HepG2 (cell line): Measurements from ENCODE around the gene GCN1. TPM values are rescaled to one million over a fixed set of nuclear protein-coding genes. Genes with fewer than 3 reads are reported as not detected.
A peak's percentile ranks its signal among the peaks of the same experiment; 100 is the strongest.

Source experiments
- ATAC-seq: fragments of 200-7000 bp; cut with Tn5 transposase; 3 replicates; pipeline ENCODE4 v1.9.1; 2020; ENCODE audit warnings: mild to moderate bottlenecking, moderate library complexity
- BruUV-seq: library from RNA; stranded (reverse); fragments of 400-500 nt; replicated peaks from 2 replicates; lab custom pipeline; 2021; lab: Mats Ljungman, UMichigan
- CTCF ChIA-PET: fragments of 300-600 bp; formaldehyde crosslinking; extraction: SDS; loops from one replicate; lab custom pipeline; 2021; ENCODE audit warnings: low total read pairs, inconsistent platforms, low intra/inter-chr PET ratio; lab: Yijun Ruan, JAX
- POLR2A ChIA-PET: fragments of 350-600 bp; sonication (Branson Sonifier 250); formaldehyde crosslinking; loops from one replicate; lab custom pipeline; 2020; ENCODE audit warnings: antibody characterized with exemption, inconsistent platforms; lab: Yijun Ruan, JAX
- DNase-seq: peaks from one replicate; pipeline ENCODE4 v3.0.0-alpha.2; 2015; ENCODE audit warnings: low spot score
- FAIRE-seq: peaks from 3 replicates; lab custom pipeline; 2011; peaks lifted over from hg19 to GRCh38; lab: Jason Lieb, UNC
- H2AFZ ChIP-seq: one replicate; pipeline ENCODE4 v1.6.1; 2011; ENCODE audit warnings: low read length, inconsistent platforms
- H3K27ac ChIP-seq: fragments of 300-600 bp; 3 replicates; pipeline ENCODE4 v1.8.0; 2011; ENCODE audit warnings: mixed run types, mild to moderate bottlenecking, mixed read lengths, low read length, inconsistent platforms; ENCODE audit not compliant: insufficient read depth; ENCODE audit errors: extremely low read length
- H3K27me3 ChIP-seq, 2 experiments: fragments of 200-600 bp in 1 of 2; 2 replicates in 1 of 2; 3 replicates in 1 of 2; pipeline versions ENCODE4 v1.6.0 to v1.8.0; 2011; ENCODE audit warnings: low read length in 2 of 2, mild to moderate bottlenecking in 2 of 2, moderate library complexity in 2 of 2, inconsistent platforms in 1 of 2; ENCODE audit not compliant: insufficient read depth in 2 of 2, control insufficient read depth in 1 of 2
- H3K36me3 ChIP-seq, 2 experiments: fragments of 200-600 bp in 1 of 2; replicated peaks in 1 of 2; 2 replicates in 1 of 2; 3 replicates in 1 of 2; pipeline versions ENCODE4 v1.5.1 to v1.8.0; 2011; ENCODE audit warnings: low read length in 2 of 2, inconsistent platforms in 1 of 2; ENCODE audit not compliant: insufficient read depth in 2 of 2, control insufficient read depth in 1 of 2
- H3K4me1 ChIP-seq: 2 replicates; pipeline ENCODE4 v1.5.1; 2012; ENCODE audit warnings: low read length, inconsistent platforms; ENCODE audit not compliant: insufficient read depth
- H3K4me2 ChIP-seq: 2 replicates; pipeline ENCODE4 v1.6.0; 2011; ENCODE audit warnings: low read depth, low read length, inconsistent platforms
- H3K4me3 ChIP-seq, 3 experiments: fragments of 200-600 bp in 1 of 3; sonication (generic), shearing (Covaris generic) in 1 of 3; replicated peaks in 1 of 3; 2 replicates each; pipeline ENCODE4 v1.5.1; 2011 to 2016; ENCODE audit warnings: low read length in 3 of 3, inconsistent platforms in 2 of 3, low read depth in 2 of 3, mild to moderate bottlenecking in 2 of 3, control low read depth in 1 of 3, mixed read lengths in 1 of 3; ENCODE audit not compliant: insufficient read depth in 1 of 3
- H3K79me2 ChIP-seq: one replicate; pipeline ENCODE4 v1.6.1; 2011; ENCODE audit warnings: low read length, inconsistent platforms; ENCODE audit not compliant: insufficient read depth
- H3K9ac ChIP-seq: 2 replicates; pipeline ENCODE4 v1.6.0; 2011; ENCODE audit warnings: mild to moderate bottlenecking, low read depth, low read length, inconsistent platforms; ENCODE audit not compliant: insufficient read depth
- H3K9me3 ChIP-seq: 2 replicates; pipeline ENCODE4 v1.5.1; 2012; ENCODE audit warnings: mild to moderate bottlenecking, low read length
- H4K20me1 ChIP-seq: 2 replicates; pipeline ENCODE4 v1.6.0; 2011; ENCODE audit warnings: inconsistent platforms, mild to moderate bottlenecking, low read length, moderate library complexity; ENCODE audit not compliant: insufficient read depth
- ADNP ChIP-seq: sonication (generic); formaldehyde crosslinking; IDR thresholded peaks from 2 replicates; pipeline ENCODE4 v1.4.0; 2020; ENCODE audit warnings: missing genetic modification reagents
- CHCHD3 ChIP-seq: sonication (generic); formaldehyde crosslinking; IDR thresholded peaks from 2 replicates; pipeline ENCODE4 v1.8.0; 2022; ENCODE audit warnings: mild to moderate bottlenecking, missing genetic modification reagents, moderate library complexity
- KAT7 ChIP-seq: IDR thresholded peaks from 2 replicates; pipeline ENCODE4 v1.6.1; 2018; ENCODE audit warnings: borderline replicate concordance, missing compliant biosample characterization
- MAFF ChIP-seq: IDR thresholded peaks from 2 replicates; pipeline ENCODE4 v1.6.1; 2011; ENCODE audit warnings: low read depth, low read length, improper control_type of control experiment
- MEIS1 ChIP-seq: sonication (generic); formaldehyde crosslinking; IDR thresholded peaks from 2 replicates; pipeline ENCODE4 v1.9.0; 2021; ENCODE audit warnings: mild to moderate bottlenecking, missing genetic modification reagents, moderate library complexity, borderline replicate concordance
- POLR2A ChIP-seq, 2 experiments: IDR thresholded peaks; 2 replicates each; pipeline ENCODE4 v1.6.1; 2011; ENCODE audit warnings: low read depth in 2 of 2, low read length in 2 of 2, mild to moderate bottlenecking in 1 of 2, moderate library complexity in 1 of 2; ENCODE audit not compliant: insufficient read depth in 1 of 2
- SKI ChIP-seq: fragments of 450-650 bp; IDR thresholded peaks from one replicate; pipeline ENCODE4 v1.6.1; 2018; ENCODE audit warnings: mild to moderate bottlenecking; ENCODE audit not compliant: partially characterized antibody
- TEAD2 ChIP-seq: sonication (generic); formaldehyde crosslinking; IDR thresholded peaks from 2 replicates; pipeline ENCODE4 v1.9.0; 2021; ENCODE audit warnings: missing genetic modification reagents
- ZBTB42 ChIP-seq: sonication (generic); formaldehyde crosslinking; IDR thresholded peaks from 2 replicates; pipeline ENCODE4 v1.5.0; 2020; ENCODE audit warnings: mild to moderate bottlenecking, missing genetic modification reagents
- ZFX ChIP-seq: sonication (generic); formaldehyde crosslinking; IDR thresholded peaks from 2 replicates; pipeline ENCODE4 v1.4.0; 2020; ENCODE audit warnings: mild to moderate bottlenecking, low read depth, missing genetic modification reagents, moderate library complexity
- ZNF224 ChIP-seq: sonication (generic); formaldehyde crosslinking; IDR thresholded peaks from 2 replicates; pipeline ENCODE4 v1.5.0; 2020; ENCODE audit warnings: mild to moderate bottlenecking, missing genetic modification reagents
- ZNF460 ChIP-seq: sonication (generic); formaldehyde crosslinking; IDR thresholded peaks from 2 replicates; pipeline ENCODE4 v1.5.1; 2020; ENCODE audit warnings: missing genetic modification reagents, mild to moderate bottlenecking, borderline replicate concordance
- ZNF850 ChIP-seq: sonication (generic); formaldehyde crosslinking; conservative IDR thresholded peaks from 2 replicates; pipeline ENCODE4 v1.9.0; 2021; ENCODE audit warnings: mild to moderate bottlenecking, missing genetic modification reagents
- WGBS: methylation state at CpG from one replicate; pipeline ENCODE4 v1.1.6; 2017; ENCODE audit warnings: low lambda C conversion rate; 5-methylcytosine and 5-hydroxymethylcytosine counted together
- in situ Hi-C: cut with HindIII; loops from 2 replicates; pipeline ENCODE4 v1.10.0; 2017; ENCODE audit warnings: low pct_unique_long_range_greater_than_20kb; ENCODE audit not compliant: extremely low pct_ligation_motif_present
- intact Hi-C: fragments of 100-400 bp; cut with micrococcal nuclease; formaldehyde crosslinking; loops from one replicate; pipeline ENCODE4 v1.10.0; 2022; ENCODE audit not compliant: unreplicated experiment
- polyA plus RNA-seq, 8 experiments: library from polyadenylated mRNA; depleted of rRNA in 3 of 8; stranded (reverse) in 7 of 8; unstranded in 1 of 8; fragments of >200 nt; fragmentation: Illumina TruSeq in 4 of 8; extraction: Trizol in 4 of 8; gene quantifications; 2 replicates each; pipeline versions ENCODE4 v1.2.1 to v1.2.3, GENCODE V29; 2011 to 2016; ENCODE audit warnings: low read depth in 4 of 8, missing spikeins in 1 of 8, mixed read lengths in 1 of 8; ENCODE audit not compliant: insufficient read depth in 1 of 8
- total RNA-seq, 5 experiments: library from RNA; depleted of rRNA; stranded (reverse); fragments of >200 nt; fragmentation: Illumina TruSeq; extraction: Trizol; gene quantifications; 2 replicates each; pipeline ENCODE4 v1.2.3, GENCODE V29; 2016; ENCODE audit warnings: low read depth in 1 of 5
- TF ChIP-seq, protein P1 (sequence below): sonication (generic); formaldehyde crosslinking; IDR thresholded peaks from 2 replicates; pipeline ENCODE4 v1.4.0; 2020; ENCODE audit warnings: missing genetic modification reagents, mild to moderate bottlenecking, borderline replicate concordance

Gene GCN1
- total and polyA plus RNA-seq, 2 of the 13 experiments (the other 11 are each of a cell fraction or from before 2014, with no cell fraction given) = 58.2 to 83.0 TPM

DNA sequence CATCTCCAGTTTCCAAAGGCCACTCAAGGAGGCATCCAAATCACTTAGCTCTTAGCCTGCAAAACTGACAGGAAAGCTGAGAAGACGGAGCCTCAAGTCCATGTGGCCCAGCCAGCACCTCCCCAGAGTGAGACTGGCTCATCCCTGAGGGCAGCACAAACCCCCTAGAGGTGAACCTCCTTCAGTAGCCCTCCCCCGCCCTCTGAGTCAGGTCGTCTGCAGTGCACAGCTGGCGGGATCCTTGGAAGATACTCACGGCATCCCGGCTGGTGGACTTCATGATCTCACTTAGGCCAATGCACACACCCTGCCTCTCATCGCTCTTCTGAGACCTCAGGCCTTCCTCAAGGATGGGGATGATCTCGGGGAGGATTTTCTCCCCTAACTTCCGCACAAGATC is 53.9 kb downstream of the GCN1 start:
- H3K27ac ChIP-seq = no peak overlapping the region
- H3K9me3 ChIP-seq = no peaks in the 10 kb centered on the region
- no peak for FAIRE-seq
- in situ Hi-C loops (no loop called here), intact Hi-C loops (no loop called here)
- H4K20me1 ChIP-seq = no peaks in the 10 kb centered on the region; the same call in 1 of the 2 replicates
- no peaks in the 10 kb centered on the region for H3K27me3 ChIP-seq
- CTCF ChIA-PET = no interaction called here
- BruUV-seq = no TSS peak
- POLR2A ChIA-PET = no interaction called here
- no peak for ATAC-seq
- H3K4me1 ChIP-seq = 0 out of 2 replicates have a peak, but pooled peaks cover 5% of the 10 kb centered on the region
- H3K9ac ChIP-seq = no peak overlapping the region
- peaks cover 70 to 91% of the 10 kb centered on the region in 2 experiments for H3K36me3 ChIP-seq
- DNase-seq = no peak
- H3K4me2 ChIP-seq = no peak overlapping the region
- H2AFZ ChIP-seq = no peak overlapping the region
- WGBS = 100% methylated on average over 4 of the region's 9 CpGs
- no peak overlapping the region for H3K4me3 ChIP-seq
- TF ChIP-seq POLR2A (IDR thresholded peaks at IDR 0.05; ENCODE audit: insufficient read depth in 1 of 2, low read depth in 2 of 2, low read length in 2 of 2) (peak in 1 of 2 experiments; percentile 18; a peak in 1 of 4 replicates), MAFF (no peak)
- H3K79me2 ChIP-seq = no peaks in the 10 kb centered on the region

DNA sequence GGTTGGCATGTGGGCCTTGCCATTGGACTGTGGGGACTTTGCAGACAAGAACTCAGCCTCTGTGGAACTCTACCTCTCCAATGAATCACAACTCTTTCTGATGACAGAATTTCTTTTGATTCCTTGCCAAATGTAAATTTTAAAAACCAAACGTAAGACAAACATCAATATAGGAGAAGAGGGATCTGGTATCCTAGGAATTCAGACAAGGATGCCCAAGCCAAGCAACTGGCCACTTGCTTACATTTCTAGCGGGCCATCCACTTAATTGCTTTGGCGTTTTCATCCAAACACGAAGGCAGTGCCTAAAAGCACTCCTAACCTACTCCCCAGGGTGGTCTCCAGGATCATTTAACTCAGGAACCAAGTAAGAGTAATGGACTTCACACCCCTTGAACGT is 54.6 kb downstream of the GCN1 start:
- H3K4me1 ChIP-seq = no peaks in the 10 kb centered on the region
- no peaks in the 10 kb centered on the region for H3K79me2 ChIP-seq
- BruUV-seq = TSS peak; percentile 19
- no peak overlapping the region for H3K9ac ChIP-seq
- H3K27ac ChIP-seq = no peak overlapping the region
- no peak overlapping the region for H3K4me2 ChIP-seq
- no peak for FAIRE-seq
- no peaks in the 10 kb centered on the region for H3K27me3 ChIP-seq
- DNase-seq = no peak
- no peaks in the 10 kb centered on the region; the same call in 1 of the 2 replicates for H4K20me1 ChIP-seq
- H3K36me3 ChIP-seq = peaks cover 68 to 91% of the 10 kb centered on the region in 2 experiments
- WGBS = 90% methylated on average over 5 of the region's 5 CpGs
- intact Hi-C loops (no loop called here), in situ Hi-C loops (no loop called here)
- H3K9me3 ChIP-seq = no peaks in the 10 kb centered on the region
- ChIA-PET POLR2A (no interaction called here), CTCF (no interaction called here)
- TF ChIP-seq ADNP (CRISPR knock-in tag) = no peak
- TF ChIP-seq ZNF224 (CRISPR knock-in tag) = no peak
- TF ChIP-seq, protein P1, sequence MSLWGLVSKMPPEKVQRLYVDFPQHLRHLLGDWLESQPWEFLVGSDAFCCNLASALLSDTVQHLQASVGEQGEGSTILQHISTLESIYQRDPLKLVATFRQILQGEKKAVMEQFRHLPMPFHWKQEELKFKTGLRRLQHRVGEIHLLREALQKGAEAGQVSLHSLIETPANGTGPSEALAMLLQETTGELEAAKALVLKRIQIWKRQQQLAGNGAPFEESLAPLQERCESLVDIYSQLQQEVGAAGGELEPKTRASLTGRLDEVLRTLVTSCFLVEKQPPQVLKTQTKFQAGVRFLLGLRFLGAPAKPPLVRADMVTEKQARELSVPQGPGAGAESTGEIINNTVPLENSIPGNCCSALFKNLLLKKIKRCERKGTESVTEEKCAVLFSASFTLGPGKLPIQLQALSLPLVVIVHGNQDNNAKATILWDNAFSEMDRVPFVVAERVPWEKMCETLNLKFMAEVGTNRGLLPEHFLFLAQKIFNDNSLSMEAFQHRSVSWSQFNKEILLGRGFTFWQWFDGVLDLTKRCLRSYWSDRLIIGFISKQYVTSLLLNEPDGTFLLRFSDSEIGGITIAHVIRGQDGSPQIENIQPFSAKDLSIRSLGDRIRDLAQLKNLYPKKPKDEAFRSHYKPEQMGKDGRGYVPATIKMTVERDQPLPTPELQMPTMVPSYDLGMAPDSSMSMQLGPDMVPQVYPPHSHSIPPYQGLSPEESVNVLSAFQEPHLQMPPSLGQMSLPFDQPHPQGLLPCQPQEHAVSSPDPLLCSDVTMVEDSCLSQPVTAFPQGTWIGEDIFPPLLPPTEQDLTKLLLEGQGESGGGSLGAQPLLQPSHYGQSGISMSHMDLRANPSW (CRISPR knock-in tag) = no peak
- no peak for TF ChIP-seq TEAD2 (CRISPR knock-in tag)
- TF ChIP-seq KAT7 (CRISPR knock-in tag) = no peak
- TF ChIP-seq SKI = no peak
- no peak for TF ChIP-seq CHCHD3
- TF ChIP-seq ZFX (CRISPR knock-in tag) = no peak
- no peak for TF ChIP-seq ZNF850 (CRISPR knock-in tag)
- no peak for TF ChIP-seq ZBTB42 (CRISPR knock-in tag)
- TF ChIP-seq ZNF460 (CRISPR knock-in tag) = no peak
- TF ChIP-seq MEIS1 (CRISPR knock-in tag) = no peak
- TF ChIP-seq, all 625 proteins: peak for 0
- Histone ChIP-seq H3K4me3 (no peak overlapping the region), H2AFZ (no peak overlapping the region)
- no peak for ATAC-seq
